Endothelial cell of umbilical vein (primary cell): Measurements from ENCODE around the gene CXXC4. TPM values are rescaled to one million over a fixed set of nuclear protein-coding genes. Genes with fewer than 3 reads are reported as not detected.

Experiments used
- BruUV-seq: library from RNA; stranded (reverse); fragments of 400-500 nt; replicated peaks from 2 replicates; lab custom pipeline; 2021; lab: Mats Ljungman, UMichigan
- CTCF ChIA-PET: fragments of 300-600, 350-600 bp; sonication (Branson Sonifier 250); formaldehyde crosslinking; loops from one replicate; lab custom pipeline; 2021; ENCODE audit warnings: antibody characterized with exemption, inconsistent platforms; lab: Charles Lee
- POLR2A ChIA-PET: fragments of 300-600, 350-600 bp; sonication (Branson Sonifier 250); formaldehyde crosslinking; loops from one replicate; lab custom pipeline; 2021; ENCODE audit warnings: antibody characterized with exemption, inconsistent platforms; lab: Charles Lee
- DNase-seq: peaks from one replicate; pipeline ENCODE4 v3.0.0-alpha.2; 2011; ENCODE audit warnings: low read depth, low spot score
- FAIRE-seq: peaks from 2 replicates; lab custom pipeline; 2011; peaks lifted over from hg19 to GRCh38; lab: Jason Lieb, UNC
- H2AFZ ChIP-seq: 2 replicates; pipeline ENCODE4 v1.6.0; 2012; ENCODE audit warnings: low read depth, low read length, control low read depth, inconsistent platforms
- H3K27ac ChIP-seq: 2 replicates; pipeline ENCODE4 v1.5.1; 2011; ENCODE audit warnings: low read depth, mild to moderate bottlenecking, control low read depth, low read length, moderate library complexity; ENCODE audit not compliant: insufficient read depth
- H3K27me3 ChIP-seq, 2 experiments: 2 replicates each; pipeline versions ENCODE4 v1.6.0 to v1.6.1; 2011; ENCODE audit warnings: low read length in 2 of 2, mixed read lengths in 1 of 2; ENCODE audit not compliant: control insufficient read depth in 2 of 2, insufficient read depth in 2 of 2
- H3K36me3 ChIP-seq, 2 experiments: 2 replicates in 1 of 2; 3 replicates in 1 of 2; pipeline ENCODE4 v1.5.1; 2011; ENCODE audit warnings: low read length in 2 of 2, mild to moderate bottlenecking in 1 of 2, moderate library complexity in 1 of 2; ENCODE audit not compliant: control insufficient read depth in 2 of 2, insufficient read depth in 2 of 2; ENCODE audit errors: extremely low read depth in 1 of 2
- H3K4me1 ChIP-seq: 3 replicates; pipeline ENCODE4 v1.5.1; 2011; ENCODE audit warnings: mild to moderate bottlenecking, low read length; ENCODE audit not compliant: control insufficient read depth, insufficient read depth; ENCODE audit errors: extremely low read depth
- H3K4me2 ChIP-seq: 2 replicates; pipeline ENCODE4 v1.6.1; 2011; ENCODE audit warnings: low read length, control low read depth, mixed read lengths; ENCODE audit not compliant: insufficient read depth
- H3K4me3 ChIP-seq, 3 experiments: fragments of 200-600 bp in 1 of 3; sonication (generic), shearing (Covaris generic) in 1 of 3; replicated peaks in 1 of 3; 2 replicates each; pipeline ENCODE4 v1.5.1; 2011 to 2016; ENCODE audit warnings: control low read depth in 3 of 3, low read length in 3 of 3, mild to moderate bottlenecking in 2 of 3, inconsistent platforms in 1 of 3, low read depth in 1 of 3, moderate library complexity in 1 of 3; ENCODE audit not compliant: insufficient read depth in 1 of 3
- H3K79me2 ChIP-seq: 2 replicates; pipeline ENCODE4 v1.6.0; 2012; ENCODE audit warnings: low read length, inconsistent platforms; ENCODE audit not compliant: control insufficient read depth, insufficient read depth
- H3K9ac ChIP-seq: replicated peaks from 2 replicates; pipeline ENCODE3; 2011; ENCODE audit warnings: low read length, control low read depth; ENCODE audit not compliant: insufficient read depth; ENCODE audit errors: extremely low read depth
- H3K9me1 ChIP-seq: replicated peaks from 3 replicates; pipeline ENCODE4 v1.6.0; 2011; ENCODE audit warnings: mild to moderate bottlenecking, low read length; ENCODE audit not compliant: control insufficient read depth, insufficient read depth; ENCODE audit errors: extremely low read depth
- H3K9me3 ChIP-seq: replicated peaks from 2 replicates; pipeline ENCODE4 v1.5.1; 2012; ENCODE audit warnings: low read length, inconsistent platforms; ENCODE audit not compliant: control insufficient read depth, insufficient read depth
- H4K20me1 ChIP-seq: replicated peaks from 2 replicates; pipeline ENCODE3; 2011; ENCODE audit warnings: mild to moderate bottlenecking, low read length; ENCODE audit not compliant: control insufficient read depth, insufficient read depth; ENCODE audit errors: extremely low read depth
- CTCF ChIP-seq, 2 donors: IDR thresholded peaks; 1 replicate in 1 of 2; 2 replicates in 1 of 2; pipeline ENCODE4 v1.5.1; 2011; ENCODE audit warnings: low read length in 2 of 2, mild to moderate bottlenecking in 2 of 2, moderate library complexity in 2 of 2, control low read depth in 1 of 2, inconsistent platforms in 1 of 2, low read depth in 1 of 2; ENCODE audit not compliant: insufficient read depth in 1 of 2; ENCODE audit errors: extremely low read depth in 1 of 2
- EZH2 ChIP-seq: IDR thresholded peaks from 2 replicates; pipeline ENCODE4 v1.6.1; 2012; ENCODE audit warnings: borderline replicate concordance, low read depth, mild to moderate bottlenecking, moderate library complexity, low read length, inconsistent platforms; ENCODE audit not compliant: severe bottlenecking
- FOS ChIP-seq: IDR thresholded peaks from 2 replicates; pipeline ENCODE4 v1.6.1; 2011; ENCODE audit warnings: mild to moderate bottlenecking, low read length, moderate library complexity, borderline replicate concordance; ENCODE audit not compliant: insufficient read depth
- GATA2 ChIP-seq: IDR thresholded peaks from 2 replicates; pipeline ENCODE4 v1.7.0; 2011; ENCODE audit warnings: low read depth, mild to moderate bottlenecking, moderate library complexity, mixed read lengths, low read length; ENCODE audit not compliant: insufficient read length, insufficient read depth
- JUN ChIP-seq: IDR thresholded peaks from 2 replicates; pipeline ENCODE4 v1.6.1; 2011; ENCODE audit warnings: borderline replicate concordance, low read depth; ENCODE audit not compliant: insufficient read length, insufficient read depth
- MYC ChIP-seq: IDR thresholded peaks from one replicate; pipeline ENCODE4 v1.6.1; 2011; ENCODE audit warnings: mild to moderate bottlenecking, low read depth, low read length
- POLR2A ChIP-seq: IDR thresholded peaks from 2 replicates; pipeline ENCODE4 v1.6.1; 2012; ENCODE audit warnings: low read depth, mild to moderate bottlenecking, control low read depth, low read length
- POLR2AphosphoS5 ChIP-seq: IDR thresholded peaks from 2 replicates; pipeline ENCODE4 v1.6.1; 2012; ENCODE audit warnings: low read depth, mild to moderate bottlenecking, control low read depth, low read length, moderate library complexity; ENCODE audit not compliant: insufficient read depth
- dilution Hi-C: fragments of 300-500 bp; cut with MboI; formaldehyde crosslinking; loops from one replicate; pipeline ENCODE4 v1.15.0; 2019; ENCODE audit warnings: low sequenced_read_pairs; ENCODE audit not compliant: extremely low pct_ligation_motif_present
- intact Hi-C: fragments of 100-400 bp; cut with micrococcal nuclease; formaldehyde crosslinking; loops from one replicate; pipeline ENCODE4 v1.10.0; 2022
- polyA plus RNA-seq, 4 experiments: library from polyadenylated mRNA; depleted of rRNA in 3 of 4; stranded (reverse) in 3 of 4; unstranded in 1 of 4; fragments of >200 nt; gene quantifications; 2 replicates each; pipeline versions ENCODE4 v1.2.1 to v1.2.3, GENCODE V29; 2011 to 2012; ENCODE audit warnings: missing spikeins in 1 of 4
- total RNA-seq: library from RNA; stranded (reverse); gene quantifications from 2 replicates; pipeline ENCODE4 v1.2.3, GENCODE V29; 2021
- TF ChIP-seq, protein P1 (sequence below): IDR thresholded peaks from 2 replicates; pipeline ENCODE4 v1.6.1; 2011; ENCODE audit not compliant: insufficient read depth, insufficient read length

The CXXC4 gene
- total and polyA plus RNA-seq, 2 donors (not counting 3 experiments of a cell fraction or from before 2014, with no cell fraction given): not detected

DNA sequence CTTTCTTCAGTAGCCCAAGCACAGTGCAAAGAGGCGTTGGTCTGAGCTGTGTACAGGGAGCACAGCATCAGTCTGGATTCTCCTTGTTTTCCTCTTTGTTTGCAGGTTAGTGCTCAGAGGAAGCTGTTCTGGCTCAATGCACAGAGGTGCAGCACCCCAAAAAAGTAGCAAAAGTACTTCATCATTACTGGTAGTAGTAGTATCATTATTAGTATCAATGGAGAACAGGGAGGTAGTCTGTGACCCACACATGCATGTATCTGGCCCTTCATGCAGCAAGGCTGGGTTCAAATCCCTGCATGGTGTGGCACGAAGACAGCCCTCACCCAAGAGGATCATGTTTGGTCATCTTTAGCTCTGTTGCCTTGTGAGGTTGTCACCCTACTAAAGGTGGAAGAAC lies 68.7 kb downstream of the CXXC4 start:
- no peak overlapping the region for H3K4me2 ChIP-seq
- H3K4me3 ChIP-seq: no peak overlapping the region
- no TSS peak for BruUV-seq
- no peaks in the 10 kb centered on the region for H3K36me3 ChIP-seq
- no peaks in the 10 kb centered on the region for H3K79me2 ChIP-seq
- no peak overlapping the region for H3K9ac ChIP-seq
- DNase-seq (no peak), FAIRE-seq (no peak)
- H3K27ac ChIP-seq: no peak overlapping the region
- no peaks in the 10 kb centered on the region for H3K9me1 ChIP-seq
- TF ChIP-seq, protein P1, sequence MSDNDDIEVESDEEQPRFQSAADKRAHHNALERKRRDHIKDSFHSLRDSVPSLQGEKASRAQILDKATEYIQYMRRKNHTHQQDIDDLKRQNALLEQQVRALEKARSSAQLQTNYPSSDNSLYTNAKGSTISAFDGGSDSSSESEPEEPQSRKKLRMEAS: no peak
- TF ChIP-seq CTCF (IDR thresholded peaks at IDR 0.05; ENCODE audit: extremely low read depth in 1 of 2, insufficient read depth in 1 of 2, low read depth in 1 of 2, low read length in 2 of 2) (no peak), FOS (no peak), JUN (no peak), EZH2 (no peak), MYC (no peak), POLR2AphosphoS5 (no peak), GATA2 (no peak), POLR2A (no peak)
- dilution Hi-C loops: no loop called here
- intact Hi-C loops: no loop called here
- H3K27me3 ChIP-seq: no peaks in the 10 kb centered on the region
- no peaks in the 10 kb centered on the region for H4K20me1 ChIP-seq
- POLR2A ChIA-PET: no interaction called here
- H2AFZ ChIP-seq: no peak overlapping the region
- CTCF ChIA-PET: no interaction called here
- H3K4me1 ChIP-seq: no peaks in the 10 kb centered on the region
- H3K9me3 ChIP-seq: peaks cover 4% of the 10 kb centered on the region
